ENCODE measurements around the gene COX4I2.

DNA sequence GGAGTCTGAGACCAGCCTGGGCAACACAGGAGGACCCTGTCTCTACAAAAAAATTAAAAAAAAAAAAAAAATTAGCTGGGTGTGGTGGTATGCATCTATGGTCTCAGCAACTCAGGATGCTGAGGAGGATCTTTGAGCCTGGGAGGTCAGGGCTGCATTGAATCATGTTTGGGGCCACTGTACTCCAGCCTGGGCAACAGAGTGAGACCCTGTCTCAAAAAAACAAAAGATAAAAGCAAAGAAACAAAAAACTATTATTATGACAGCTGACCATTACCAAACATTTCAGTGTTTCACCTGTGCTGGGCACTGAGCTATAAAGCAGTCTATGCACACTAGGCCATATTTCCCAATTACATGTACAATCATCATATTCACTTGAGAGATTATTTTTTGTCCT is 35.7 kb downstream of the COX4I2 start:
- TF ChIP-seq, protein P1, sequence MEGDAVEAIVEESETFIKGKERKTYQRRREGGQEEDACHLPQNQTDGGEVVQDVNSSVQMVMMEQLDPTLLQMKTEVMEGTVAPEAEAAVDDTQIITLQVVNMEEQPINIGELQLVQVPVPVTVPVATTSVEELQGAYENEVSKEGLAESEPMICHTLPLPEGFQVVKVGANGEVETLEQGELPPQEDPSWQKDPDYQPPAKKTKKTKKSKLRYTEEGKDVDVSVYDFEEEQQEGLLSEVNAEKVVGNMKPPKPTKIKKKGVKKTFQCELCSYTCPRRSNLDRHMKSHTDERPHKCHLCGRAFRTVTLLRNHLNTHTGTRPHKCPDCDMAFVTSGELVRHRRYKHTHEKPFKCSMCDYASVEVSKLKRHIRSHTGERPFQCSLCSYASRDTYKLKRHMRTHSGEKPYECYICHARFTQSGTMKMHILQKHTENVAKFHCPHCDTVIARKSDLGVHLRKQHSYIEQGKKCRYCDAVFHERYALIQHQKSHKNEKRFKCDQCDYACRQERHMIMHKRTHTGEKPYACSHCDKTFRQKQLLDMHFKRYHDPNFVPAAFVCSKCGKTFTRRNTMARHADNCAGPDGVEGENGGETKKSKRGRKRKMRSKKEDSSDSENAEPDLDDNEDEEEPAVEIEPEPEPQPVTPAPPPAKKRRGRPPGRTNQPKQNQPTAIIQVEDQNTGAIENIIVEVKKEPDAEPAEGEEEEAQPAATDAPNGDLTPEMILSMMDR (IDR thresholded peaks at IDR 0.05), result no peak
- TF ChIP-seq EP300 (IDR thresholded peaks at IDR 0.05; ENCODE audit: low read depth), result no peak
- no peak for TF ChIP-seq POLR2AphosphoS5 (IDR thresholded peaks at IDR 0.05)
- no peak for TF ChIP-seq POLR2A (IDR thresholded peaks at IDR 0.05)

All from transverse colon (tissue), 4 donors.